Testis (tissue), 2 donors: Measurements from ENCODE around the gene OR5H1.

Experiments
- POLR2A ChIP-seq: fragments of 450-650 bp; IDR thresholded peaks from one replicate; pipeline ENCODE4 v1.6.1; 2017; ENCODE audit warnings: antibody characterized with exemption, mild to moderate bottlenecking, moderate library complexity
- TF ChIP-seq, protein P1 (sequence below), 3 experiments: fragments of 450-650 bp in 2 of 3; fragments of 200-600 bp in 1 of 3; sonication (generic) in 1 of 3; IDR thresholded peaks; one replicate each; pipeline ENCODE4 v1.5.1; 2016 to 2019; ENCODE audit warnings: antibody characterized with exemption in 3 of 3, mild to moderate bottlenecking in 2 of 3, moderate library complexity in 1 of 3

DNA sequence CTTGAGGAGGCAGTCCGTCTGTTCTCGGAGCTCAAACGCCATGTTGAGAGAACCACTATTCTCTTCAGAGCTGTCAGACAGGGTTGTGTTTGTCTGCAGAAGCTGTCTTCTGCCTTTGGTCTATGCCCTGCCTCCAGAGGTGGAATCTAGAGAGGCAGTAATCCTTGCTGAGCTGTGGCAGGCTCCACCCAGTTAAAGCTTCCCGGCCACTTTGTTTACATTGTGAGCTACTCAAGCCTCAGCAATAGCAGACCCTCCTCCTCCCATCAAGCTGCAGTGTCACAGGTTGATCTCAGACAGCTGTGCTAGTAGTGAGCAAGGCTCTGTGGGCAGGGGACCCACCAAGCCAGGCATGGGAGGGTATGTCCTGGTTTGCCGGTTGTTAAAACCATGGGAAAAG, 34.6 kb upstream of the OR5H1 start:
- TF ChIP-seq, protein P1, sequence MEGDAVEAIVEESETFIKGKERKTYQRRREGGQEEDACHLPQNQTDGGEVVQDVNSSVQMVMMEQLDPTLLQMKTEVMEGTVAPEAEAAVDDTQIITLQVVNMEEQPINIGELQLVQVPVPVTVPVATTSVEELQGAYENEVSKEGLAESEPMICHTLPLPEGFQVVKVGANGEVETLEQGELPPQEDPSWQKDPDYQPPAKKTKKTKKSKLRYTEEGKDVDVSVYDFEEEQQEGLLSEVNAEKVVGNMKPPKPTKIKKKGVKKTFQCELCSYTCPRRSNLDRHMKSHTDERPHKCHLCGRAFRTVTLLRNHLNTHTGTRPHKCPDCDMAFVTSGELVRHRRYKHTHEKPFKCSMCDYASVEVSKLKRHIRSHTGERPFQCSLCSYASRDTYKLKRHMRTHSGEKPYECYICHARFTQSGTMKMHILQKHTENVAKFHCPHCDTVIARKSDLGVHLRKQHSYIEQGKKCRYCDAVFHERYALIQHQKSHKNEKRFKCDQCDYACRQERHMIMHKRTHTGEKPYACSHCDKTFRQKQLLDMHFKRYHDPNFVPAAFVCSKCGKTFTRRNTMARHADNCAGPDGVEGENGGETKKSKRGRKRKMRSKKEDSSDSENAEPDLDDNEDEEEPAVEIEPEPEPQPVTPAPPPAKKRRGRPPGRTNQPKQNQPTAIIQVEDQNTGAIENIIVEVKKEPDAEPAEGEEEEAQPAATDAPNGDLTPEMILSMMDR (IDR thresholded peaks at IDR 0.05), result no peak
- no peak for TF ChIP-seq POLR2A
